RWPE2 (cell line): ENCODE results near the gene ATXN7L2.

ENCODE experiments used
- ATAC-seq: fragments of 200-7000 bp; cut with Tn5 transposase; 3 replicates; pipeline ENCODE4 v1.9.1; 2021; ENCODE audit warnings: low read depth
- DNase-seq: peaks from one replicate; pipeline ENCODE4 v3.0.0-alpha.2; 2020; ENCODE audit warnings: low spot score
- H3K27ac ChIP-seq: fragments of 450-650 bp; 2 replicates; pipeline ENCODE4 v1.5.1; 2017; ENCODE audit warnings: mild to moderate bottlenecking; ENCODE audit not compliant: poor library complexity, severe bottlenecking
- H3K27me3 ChIP-seq: fragments of 250-450 bp; sonication (Bioruptor Pico); 2 replicates; pipeline ENCODE4 v1.5.1; 2021; ENCODE audit warnings: mild to moderate bottlenecking, moderate library complexity; ENCODE audit not compliant: insufficient read depth, poor library complexity, severe bottlenecking
- H3K36me3 ChIP-seq: fragments of 250-450 bp; sonication (Bioruptor Pico); 2 replicates; pipeline ENCODE4 v1.5.1; 2020; ENCODE audit warnings: low read depth, mild to moderate bottlenecking, moderate library complexity
- H3K4me1 ChIP-seq: fragments of 250-450 bp; sonication (Bioruptor Pico); 2 replicates; pipeline ENCODE4 v1.5.1; 2021; ENCODE audit warnings: mild to moderate bottlenecking, moderate library complexity; ENCODE audit not compliant: insufficient read depth, poor library complexity, severe bottlenecking
- H3K4me3 ChIP-seq: fragments of 250-450 bp; sonication (Bioruptor Pico); 2 replicates; pipeline ENCODE4 v1.5.1; 2021; ENCODE audit warnings: mild to moderate bottlenecking, moderate library complexity; ENCODE audit not compliant: severe bottlenecking
- H3K9me3 ChIP-seq: fragments of 250-450 bp; sonication (Bioruptor Pico); 2 replicates; pipeline ENCODE4 v1.5.1; 2021; ENCODE audit warnings: mild to moderate bottlenecking, moderate library complexity; ENCODE audit not compliant: severe bottlenecking
- TF ChIP-seq, protein P1 (sequence below): fragments of 450-650 bp; IDR thresholded peaks from one replicate; pipeline ENCODE4 v1.5.1; 2017; ENCODE audit warnings: mild to moderate bottlenecking, moderate library complexity; ENCODE audit not compliant: poor library complexity, severe bottlenecking

The ATXN7L2 gene

DNA sequence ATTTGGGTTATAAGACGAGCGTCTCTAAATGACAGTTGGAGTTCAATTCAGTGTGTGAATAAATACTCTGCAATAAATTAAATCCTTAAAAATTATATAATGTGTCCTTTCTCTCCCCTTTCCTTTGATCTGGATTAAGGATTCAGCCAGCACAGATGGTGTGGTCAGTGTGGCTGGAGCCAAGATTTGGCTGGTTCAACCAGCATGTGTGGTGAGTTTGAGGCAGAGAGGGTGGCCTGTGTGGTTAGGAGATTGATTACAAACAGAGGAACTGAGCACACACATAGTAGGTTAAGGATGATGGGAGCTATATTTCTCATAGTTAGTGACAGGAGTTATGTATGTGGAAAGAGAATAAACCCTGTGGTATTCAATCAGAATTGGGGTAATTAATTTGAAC, 40.0 kb downstream of the ATXN7L2 start:
- TF ChIP-seq, protein P1, sequence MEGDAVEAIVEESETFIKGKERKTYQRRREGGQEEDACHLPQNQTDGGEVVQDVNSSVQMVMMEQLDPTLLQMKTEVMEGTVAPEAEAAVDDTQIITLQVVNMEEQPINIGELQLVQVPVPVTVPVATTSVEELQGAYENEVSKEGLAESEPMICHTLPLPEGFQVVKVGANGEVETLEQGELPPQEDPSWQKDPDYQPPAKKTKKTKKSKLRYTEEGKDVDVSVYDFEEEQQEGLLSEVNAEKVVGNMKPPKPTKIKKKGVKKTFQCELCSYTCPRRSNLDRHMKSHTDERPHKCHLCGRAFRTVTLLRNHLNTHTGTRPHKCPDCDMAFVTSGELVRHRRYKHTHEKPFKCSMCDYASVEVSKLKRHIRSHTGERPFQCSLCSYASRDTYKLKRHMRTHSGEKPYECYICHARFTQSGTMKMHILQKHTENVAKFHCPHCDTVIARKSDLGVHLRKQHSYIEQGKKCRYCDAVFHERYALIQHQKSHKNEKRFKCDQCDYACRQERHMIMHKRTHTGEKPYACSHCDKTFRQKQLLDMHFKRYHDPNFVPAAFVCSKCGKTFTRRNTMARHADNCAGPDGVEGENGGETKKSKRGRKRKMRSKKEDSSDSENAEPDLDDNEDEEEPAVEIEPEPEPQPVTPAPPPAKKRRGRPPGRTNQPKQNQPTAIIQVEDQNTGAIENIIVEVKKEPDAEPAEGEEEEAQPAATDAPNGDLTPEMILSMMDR = no peak
- ATAC-seq (no peak), DNase-seq (no peak)
- no peaks in the 10 kb centered on the region for H3K27me3 ChIP-seq
- H3K36me3 ChIP-seq = no peaks in the 10 kb centered on the region
- H3K4me3 ChIP-seq = no peak overlapping the region
- H3K4me1 ChIP-seq = no peaks in the 10 kb centered on the region
- no peak overlapping the region for H3K27ac ChIP-seq
- no peaks in the 10 kb centered on the region for H3K9me3 ChIP-seq

DNA sequence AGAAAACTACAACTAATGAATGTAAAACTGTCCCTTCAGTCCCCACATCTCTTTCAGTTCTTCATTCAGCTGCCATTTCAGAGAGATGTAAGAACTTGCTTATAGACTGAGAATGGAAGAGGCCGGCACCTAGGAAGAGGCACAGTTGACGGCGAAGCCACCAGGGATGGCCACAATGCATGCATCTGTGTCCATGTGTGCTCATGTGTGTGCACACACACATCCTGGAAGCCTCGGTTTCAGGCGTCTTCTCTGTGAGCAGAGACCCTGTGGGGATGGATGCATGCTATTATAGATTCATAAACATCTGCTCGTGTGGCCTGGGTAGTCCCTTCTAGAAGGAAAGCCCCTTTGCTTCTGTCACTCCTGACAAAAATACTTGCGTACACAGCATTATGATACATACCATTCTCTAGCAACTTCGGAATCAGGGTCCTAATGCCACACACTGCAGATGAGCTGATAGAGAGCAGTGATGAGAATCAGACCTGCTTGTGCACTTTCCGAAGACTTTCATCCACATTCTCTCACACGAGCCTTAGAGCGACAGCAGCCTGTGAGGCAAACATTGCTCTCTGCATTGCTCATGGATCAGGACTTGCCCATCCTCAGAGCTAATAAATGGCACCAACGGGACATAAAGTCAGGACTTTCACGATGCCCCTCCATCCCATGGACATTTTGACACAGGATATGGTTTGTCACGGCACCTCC, 43.5 kb downstream of the ATXN7L2 start:
- ATAC-seq (no peak), DNase-seq (no peak)
- TF ChIP-seq, protein P1 = no peak
- no peaks in the 10 kb centered on the region for H3K9me3 ChIP-seq
- H3K4me1 ChIP-seq = no peaks in the 10 kb centered on the region
- no peak overlapping the region for H3K4me3 ChIP-seq
- H3K27me3 ChIP-seq = no peaks in the 10 kb centered on the region
- no peaks in the 10 kb centered on the region for H3K36me3 ChIP-seq
- no peak overlapping the region for H3K27ac ChIP-seq

DNA sequence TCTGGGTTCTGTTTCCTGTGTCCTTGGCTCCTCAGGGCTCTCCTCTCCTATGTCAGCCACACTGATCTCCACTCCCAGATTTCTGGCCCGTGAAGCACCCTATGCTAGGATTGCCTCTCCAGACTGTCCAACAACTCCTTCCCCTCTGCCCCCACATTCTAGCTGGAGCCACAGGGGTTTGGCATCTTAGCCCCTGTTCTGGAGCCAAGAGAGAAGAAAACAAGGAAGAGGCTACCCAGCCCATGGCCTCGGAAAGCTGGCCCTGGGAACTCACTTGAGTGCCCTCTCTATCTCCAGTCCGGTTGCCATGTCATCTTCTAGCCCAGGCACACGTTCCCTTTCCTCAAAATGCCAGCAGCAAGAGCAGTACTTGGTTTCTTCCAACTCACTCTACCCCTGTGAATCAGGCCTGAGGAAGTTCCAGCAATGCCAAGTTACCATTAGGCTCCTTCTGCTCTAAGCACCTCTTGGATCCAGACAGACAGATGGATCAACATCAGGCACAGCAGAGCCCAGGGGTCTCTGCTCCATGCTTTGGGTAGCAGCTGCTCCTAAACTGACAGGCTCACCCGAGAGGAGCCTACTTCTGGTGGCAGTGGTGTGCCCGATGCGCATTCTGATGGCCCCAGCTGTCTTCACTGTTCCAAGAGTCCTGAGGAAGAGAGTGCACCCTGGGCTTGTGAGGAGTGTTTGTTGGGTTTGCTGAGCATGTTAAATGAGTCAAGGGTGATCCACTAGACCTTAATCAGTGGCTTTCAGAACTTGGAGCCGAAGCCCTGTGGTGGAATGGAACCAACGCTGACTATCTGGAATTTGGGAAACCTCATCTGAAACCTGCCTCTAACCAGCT, 44.4 kb downstream of the ATXN7L2 start:
- ATAC-seq = no peak
- H3K27ac ChIP-seq = no peak overlapping the region
- no peak for DNase-seq
- H3K9me3 ChIP-seq = no peaks in the 10 kb centered on the region
- H3K36me3 ChIP-seq = no peaks in the 10 kb centered on the region
- TF ChIP-seq, protein P1 = no peak
- H3K4me1 ChIP-seq = no peaks in the 10 kb centered on the region
- no peak overlapping the region for H3K4me3 ChIP-seq
- H3K27me3 ChIP-seq = no peaks in the 10 kb centered on the region

DNA sequence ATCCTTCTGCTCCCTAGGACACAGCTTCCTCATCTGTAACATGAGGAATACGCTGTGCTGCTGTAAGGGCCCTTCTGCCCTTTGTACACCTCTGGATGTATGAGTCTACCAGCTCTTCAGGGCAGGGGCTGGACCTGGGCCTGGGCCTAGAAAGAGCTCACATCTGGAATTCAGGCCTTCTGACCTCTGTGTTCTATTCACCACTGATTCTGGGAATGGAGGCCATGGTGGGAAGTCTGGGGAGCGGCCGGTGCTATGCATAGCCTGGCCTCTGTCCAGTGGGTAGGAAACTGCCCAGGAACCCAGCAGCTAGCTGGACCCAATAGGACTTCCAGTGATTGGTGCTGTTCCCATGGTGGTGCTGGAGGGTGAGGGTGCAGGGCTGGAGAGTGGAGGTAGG, 45.0 kb downstream of the ATXN7L2 start:
- no peak for ATAC-seq
- Histone ChIP-seq H3K27me3 (no peaks in the 10 kb centered on the region), H3K27ac (no peak overlapping the region), H3K9me3 (no peaks in the 10 kb centered on the region), H3K4me1 (no peaks in the 10 kb centered on the region), H3K36me3 (no peaks in the 10 kb centered on the region), H3K4me3 (no peak overlapping the region)
- no peak for DNase-seq
- TF ChIP-seq, protein P1 = no peak
